Caco-2 (cell line): ENCODE measurements around the gene SDCCAG8. TPM values are rescaled to one million over a fixed set of nuclear protein-coding genes. Genes with fewer than 3 reads are reported as not detected.

ENCODE experiments used
- BruUV-seq: library from RNA; stranded (reverse); fragments of 400-500 nt; replicated peaks from 2 replicates; lab custom pipeline; 2021; lab: Mats Ljungman, UMichigan
- CTCF ChIA-PET: fragments of 300-600 bp; sonication (Branson Sonifier 250); formaldehyde crosslinking; loops from one replicate; lab custom pipeline; 2022; ENCODE audit warnings: antibody characterized with exemption; lab: Charles Lee
- POLR2A ChIA-PET: fragments of 300-600 bp; sonication (Branson Sonifier 250); formaldehyde crosslinking; loops from one replicate; lab custom pipeline; 2022; ENCODE audit warnings: antibody characterized with exemption; lab: Charles Lee
- DNase-seq, 2 experiments: peaks; one replicate each; pipeline versions ENCODE4 v3.0.0 to v3.0.0-alpha.2; 2020 to 2022
- H3K27me3 ChIP-seq: replicated peaks from 2 replicates; pipeline ENCODE4 v1.6.0; 2011; ENCODE audit warnings: low read length; ENCODE audit not compliant: control insufficient read depth, insufficient read depth
- H3K36me3 ChIP-seq: 2 replicates; pipeline ENCODE4 v1.5.1; 2011; ENCODE audit warnings: low read length; ENCODE audit not compliant: control insufficient read depth, insufficient read depth
- H3K4me1 ChIP-seq: fragments of 250-450 bp; sonication (Bioruptor Pico); 2 replicates; pipeline ENCODE4 v1.5.1; 2020; ENCODE audit warnings: mild to moderate bottlenecking
- H3K4me3 ChIP-seq: 2 replicates; pipeline ENCODE4 v1.5.1; 2011; ENCODE audit warnings: low read depth, mild to moderate bottlenecking, control low read depth, low read length
- H3K9me3 ChIP-seq: fragments of 250-450 bp; sonication (Bioruptor Pico); 2 replicates; pipeline ENCODE4 v1.5.1; 2020; ENCODE audit warnings: mild to moderate bottlenecking, moderate library complexity
- H3K27ac Mint-ChIP-seq: one replicate; pipeline ENCODE4 v1.8.0; 2022; ENCODE audit warnings: mixed read lengths; ENCODE audit not compliant: unreplicated experiment
- H3K27me3 Mint-ChIP-seq: one replicate; pipeline ENCODE4 v1.8.0; 2022; ENCODE audit warnings: mixed read lengths; ENCODE audit not compliant: insufficient read depth, unreplicated experiment
- H3K36me3 Mint-ChIP-seq: one replicate; pipeline ENCODE4 v1.8.0; 2022; ENCODE audit warnings: mild to moderate bottlenecking, mixed read lengths; ENCODE audit not compliant: insufficient read depth, unreplicated experiment
- H3K4me1 Mint-ChIP-seq: one replicate; pipeline ENCODE4 v1.8.0; 2022; ENCODE audit warnings: low read depth, mixed read lengths; ENCODE audit not compliant: unreplicated experiment
- H3K4me3 Mint-ChIP-seq: one replicate; pipeline ENCODE4 v1.8.0; 2022; ENCODE audit warnings: mild to moderate bottlenecking, moderate library complexity, mixed read lengths; ENCODE audit not compliant: unreplicated experiment
- H3K9me3 Mint-ChIP-seq: one replicate; pipeline ENCODE4 v1.8.0; 2022; ENCODE audit warnings: mixed read lengths; ENCODE audit not compliant: unreplicated experiment
- CTCF ChIP-seq, 2 experiments: fragments of 200-600 bp in 1 of 2; IDR thresholded peaks; 1 replicate in 1 of 2; 2 replicates in 1 of 2; pipeline versions ENCODE4 v1.5.1 to v1.8.0; 2011 to 2022; ENCODE audit warnings: antibody characterized with exemption in 1 of 2, control low read depth in 1 of 2, inconsistent platforms in 1 of 2, low read depth in 1 of 2, low read length in 1 of 2, mild to moderate bottlenecking in 1 of 2, moderate library complexity in 1 of 2; ENCODE audit not compliant: insufficient read depth in 1 of 2, severe bottlenecking in 1 of 2, unreplicated experiment in 1 of 2
- intact Hi-C: fragments of 100-400 bp; cut with micrococcal nuclease; formaldehyde crosslinking; loops from one replicate; pipeline ENCODE4 v1.10.0; 2022; ENCODE audit not compliant: unreplicated experiment
- total RNA-seq: library from RNA; stranded (reverse); gene quantifications from 2 replicates; pipeline ENCODE4 v1.2.3, GENCODE V29; 2022

Gene SDCCAG8
- total RNA-seq, 1 experiment from 2014 or later: 23.0 TPM

- Mint-ChIP-seq H3K27me3 (no peaks in the 10 kb centered on the region), H3K9me3 (no peaks in the 10 kb centered on the region), H3K36me3 (no peaks in the 10 kb centered on the region), H3K4me1 (no peaks in the 10 kb centered on the region), H3K4me3 (no peak overlapping the region), H3K27ac (no peak overlapping the region)
- H3K27me3 ChIP-seq: no peaks in the 10 kb centered on the region
- POLR2A ChIA-PET: no interaction called here
- no peaks in the 10 kb centered on the region for H3K9me3 ChIP-seq
- no TSS peak for BruUV-seq
- CTCF ChIA-PET: no interaction called here
- no peaks in the 10 kb centered on the region for H3K4me1 ChIP-seq
- H3K36me3 ChIP-seq: no peaks in the 10 kb centered on the region
- intact Hi-C loops: no loop called here
- no peak for TF ChIP-seq CTCF (IDR thresholded peaks at IDR 0.05; ENCODE audit: insufficient read depth in 1 of 2, low read depth in 1 of 2, low read length in 1 of 2, severe bottlenecking in 1 of 2, unreplicated experiment in 1 of 2)
- no peak for DNase-seq
- H3K4me3 ChIP-seq: no peak overlapping the region
These were observed 198.6 kb downstream of the SDCCAG8 start for GRCh38 chr1:243454328-243454997.

GRCh38 chr1:243455760-243456651 lies 200.2 kb downstream of the SDCCAG8 start:
- Mint-ChIP-seq H3K27me3 (no peaks in the 10 kb centered on the region), H3K27ac (no peak overlapping the region), H3K4me3 (no peak overlapping the region), H3K9me3 (no peaks in the 10 kb centered on the region), H3K36me3 (no peaks in the 10 kb centered on the region), H3K4me1 (no peaks in the 10 kb centered on the region)
- no peak overlapping the region for H3K4me3 ChIP-seq
- intact Hi-C loops: no loop called here
- no peak for TF ChIP-seq CTCF (IDR thresholded peaks at IDR 0.05; ENCODE audit: insufficient read depth in 1 of 2, low read depth in 1 of 2, low read length in 1 of 2, severe bottlenecking in 1 of 2, unreplicated experiment in 1 of 2)
- H3K4me1 ChIP-seq: no peaks in the 10 kb centered on the region
- DNase-seq: no peak
- BruUV-seq: no TSS peak
- no peaks in the 10 kb centered on the region for H3K9me3 ChIP-seq
- H3K27me3 ChIP-seq: no peaks in the 10 kb centered on the region
- POLR2A ChIA-PET: no interaction called here
- CTCF ChIA-PET: no interaction called here
- H3K36me3 ChIP-seq: no peaks in the 10 kb centered on the region

GRCh38 chr1:243457363-243457982 lies 201.6 kb downstream of the SDCCAG8 start:
- Mint-ChIP-seq H3K4me1 (no peaks in the 10 kb centered on the region), H3K9me3 (no peaks in the 10 kb centered on the region), H3K4me3 (no peak overlapping the region), H3K27me3 (no peaks in the 10 kb centered on the region), H3K27ac (no peak overlapping the region), H3K36me3 (peaks cover 1% of the 10 kb centered on the region)
- ChIA-PET CTCF (no interaction called here), POLR2A (no interaction called here)
- no peaks in the 10 kb centered on the region for H3K9me3 ChIP-seq
- H3K4me3 ChIP-seq: no peak overlapping the region
- DNase-seq: no peak
- no peaks in the 10 kb centered on the region for H3K4me1 ChIP-seq
- H3K36me3 ChIP-seq: no peaks in the 10 kb centered on the region
- no peak for TF ChIP-seq CTCF (IDR thresholded peaks at IDR 0.05; ENCODE audit: insufficient read depth in 1 of 2, low read depth in 1 of 2, low read length in 1 of 2, severe bottlenecking in 1 of 2, unreplicated experiment in 1 of 2)
- BruUV-seq: no TSS peak
- H3K27me3 ChIP-seq: no peaks in the 10 kb centered on the region
- intact Hi-C loops: no loop called here
